HL-60/S4 treated with phorbol 12-myristate 13-acetate at 8.2 ng/mL for 4 days and 3 days (cell line): ENCODE results near the gene MATR3.
"Not testable (repeated sequence)": the region's sequence is repeated elsewhere in the genome, so short reads cannot be mapped to it uniquely, and the experiment has no call there.

Source experiments
- in situ Hi-C: fragments of 300-500 bp; cut with MboI; formaldehyde crosslinking; loops from 2 replicates; pipeline ENCODE4 v1.15.0; 2022; ENCODE audit warnings: low sequenced_read_pairs

The MATR3 gene

GRCh38 chr5:139295346-139296057 lies 2.0 kb downstream of the MATR3 start:
- in situ Hi-C loops = no loop called here

DNA sequence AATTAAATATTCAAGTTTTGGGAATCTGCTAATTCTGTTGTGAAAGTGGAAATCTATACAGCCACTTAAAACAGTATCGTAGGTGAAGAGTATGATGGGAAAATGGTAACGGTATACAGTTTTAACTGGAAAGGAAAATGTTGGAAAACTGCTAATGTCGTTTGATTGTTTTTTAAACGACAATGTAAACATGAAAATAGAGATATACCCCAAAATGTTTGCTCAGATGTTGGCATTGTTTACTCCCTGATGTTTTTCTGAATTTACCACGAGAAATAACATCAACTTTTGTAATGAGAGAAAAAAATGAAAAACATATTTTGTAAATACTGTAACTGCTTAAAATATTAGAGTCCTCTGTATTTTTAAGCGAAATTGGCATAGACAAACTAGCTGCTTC lies 2.7 kb downstream of the MATR3 start:
- in situ Hi-C loops = no loop called here

- in situ Hi-C loops = no loop called here
These were observed 3.4 kb downstream of the MATR3 start for GRCh38 chr5:139296862-139297326.

- in situ Hi-C loops = no loop called here
These were observed 4.0 kb downstream of the MATR3 start for GRCh38 chr5:139297439-139298133.

DNA sequence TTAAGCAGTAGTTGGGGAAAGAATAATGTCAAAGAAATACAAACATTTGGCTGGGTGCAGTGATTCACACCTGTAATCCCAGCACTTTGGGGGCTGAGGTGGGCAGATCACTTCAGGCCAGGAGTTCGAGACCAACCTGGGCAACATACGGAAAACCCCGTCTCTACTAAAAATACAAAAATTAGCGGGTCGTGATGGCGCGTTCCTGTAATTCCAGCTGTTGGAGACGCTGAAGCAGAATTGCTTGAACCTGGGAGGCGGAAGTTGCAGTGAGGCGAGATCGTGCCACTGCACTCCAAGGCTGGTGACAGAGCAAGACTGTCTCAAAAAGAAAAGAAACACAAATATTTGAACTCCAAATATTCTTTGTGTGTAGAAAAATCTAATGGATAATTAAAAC lies 4.7 kb downstream of the MATR3 start:
- in situ Hi-C loops = no loop called here

DNA sequence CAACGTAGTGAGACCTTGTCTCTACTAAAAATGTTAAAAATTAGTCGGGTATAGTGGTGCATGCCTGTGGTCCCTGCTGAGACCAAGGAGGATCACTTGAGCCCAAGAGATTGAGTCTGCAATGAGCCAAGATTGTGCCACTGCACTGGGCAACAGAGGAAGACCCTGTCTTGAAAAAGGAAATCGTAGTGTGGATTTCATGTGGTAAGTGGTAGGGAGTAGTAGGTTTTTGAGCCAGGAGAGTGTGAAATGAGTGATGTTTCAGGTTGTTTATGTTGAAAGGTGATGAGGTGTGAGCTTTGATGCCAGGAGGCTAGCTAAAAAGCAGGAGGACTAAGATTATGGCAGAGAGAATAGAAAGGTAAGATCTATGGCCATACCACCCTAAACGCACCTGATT lies 5.9 kb downstream of the MATR3 start:
- in situ Hi-C loops = no loop called here

DNA sequence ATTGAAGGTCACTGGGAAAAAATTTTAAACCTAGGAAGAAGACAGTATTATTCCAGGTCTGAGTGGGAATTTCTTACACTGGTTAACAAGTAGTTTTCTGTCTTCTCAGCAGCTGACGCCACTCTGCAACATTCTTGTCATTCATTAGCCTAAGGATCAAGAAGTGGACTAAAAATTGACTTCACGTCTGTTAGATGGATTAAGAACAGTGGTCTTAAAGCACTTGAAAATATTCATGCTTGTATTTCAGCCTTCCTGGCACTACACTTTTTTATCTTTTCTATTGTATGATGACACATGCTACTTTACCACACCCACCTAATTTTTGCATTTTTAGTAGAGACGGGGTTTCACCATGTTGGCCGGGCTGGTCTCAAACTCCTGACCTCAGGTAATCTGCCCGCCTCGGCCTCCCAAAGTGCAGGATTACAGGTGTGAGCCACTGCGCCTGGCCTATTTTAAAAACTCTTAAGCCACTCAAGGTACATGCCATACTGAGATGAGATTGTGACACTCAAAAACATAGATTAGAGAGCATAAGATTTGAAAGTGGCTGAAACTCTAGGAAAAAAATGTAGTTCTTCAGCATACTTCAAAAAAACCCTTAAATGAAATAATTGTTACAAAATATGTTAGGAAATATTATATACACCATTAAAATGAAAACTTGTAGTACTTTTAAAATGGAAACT lies 8.4 kb downstream of the MATR3 start:
- in situ Hi-C loops = no loop called here

GRCh38 chr5:139304391-139305324 lies 11.1 kb downstream of the MATR3 start:
- in situ Hi-C loops = no loop called here

DNA sequence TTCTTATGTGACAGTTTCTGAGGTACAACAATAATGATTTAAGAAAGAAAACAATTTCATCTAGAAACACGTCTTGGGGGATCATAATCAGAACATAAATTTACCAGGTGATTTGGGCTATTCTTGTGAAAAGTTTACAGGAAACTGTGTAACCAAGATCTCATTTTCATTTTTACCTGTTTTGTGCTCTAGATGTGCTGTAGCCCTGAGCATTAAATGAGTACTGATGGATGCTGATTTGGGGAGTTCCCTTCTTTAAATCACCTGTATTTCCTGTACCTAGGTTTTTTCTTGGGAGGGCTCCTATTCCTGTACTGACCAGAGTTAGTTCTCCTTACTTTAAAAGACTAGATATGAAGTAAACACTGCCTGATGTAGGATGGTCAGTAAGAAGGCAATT lies 12.7 kb downstream of the MATR3 start:
- in situ Hi-C loops = no loop called here

DNA sequence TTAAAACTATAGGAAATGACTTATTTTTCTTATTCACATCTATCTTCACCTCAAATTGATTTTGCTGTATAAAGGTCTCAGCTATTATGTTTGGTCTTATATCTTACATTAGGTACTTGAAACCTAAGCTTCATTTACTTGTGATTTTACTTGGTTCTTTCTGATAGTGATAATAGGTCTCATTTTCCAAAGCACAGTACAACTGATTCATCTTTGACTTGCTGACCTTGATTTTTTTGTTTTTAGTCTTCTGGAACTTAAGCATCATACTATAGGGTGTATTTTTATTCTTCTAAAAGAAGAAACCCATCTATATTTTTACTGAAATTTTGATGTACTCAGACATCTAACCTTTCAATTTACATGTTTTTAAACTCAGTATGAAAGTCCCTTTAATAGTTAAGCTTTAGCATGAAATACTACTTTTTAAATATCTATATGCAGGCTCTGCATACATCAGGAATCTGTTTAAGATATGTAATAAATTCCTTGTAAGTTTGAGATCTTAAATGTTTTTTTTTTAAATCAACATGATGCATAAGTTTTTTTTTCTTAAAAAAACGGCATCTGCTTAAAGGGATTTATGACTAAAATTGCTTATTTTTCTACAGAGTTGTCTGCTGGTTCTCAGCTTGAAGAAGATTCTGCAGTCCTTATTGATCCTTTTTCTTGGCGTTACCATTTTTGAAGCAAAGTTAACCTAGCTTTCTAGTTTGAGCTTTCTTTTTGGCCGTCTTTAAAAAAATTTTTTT lies 13.3 kb downstream of the MATR3 start:
- in situ Hi-C loops = no loop called here

DNA sequence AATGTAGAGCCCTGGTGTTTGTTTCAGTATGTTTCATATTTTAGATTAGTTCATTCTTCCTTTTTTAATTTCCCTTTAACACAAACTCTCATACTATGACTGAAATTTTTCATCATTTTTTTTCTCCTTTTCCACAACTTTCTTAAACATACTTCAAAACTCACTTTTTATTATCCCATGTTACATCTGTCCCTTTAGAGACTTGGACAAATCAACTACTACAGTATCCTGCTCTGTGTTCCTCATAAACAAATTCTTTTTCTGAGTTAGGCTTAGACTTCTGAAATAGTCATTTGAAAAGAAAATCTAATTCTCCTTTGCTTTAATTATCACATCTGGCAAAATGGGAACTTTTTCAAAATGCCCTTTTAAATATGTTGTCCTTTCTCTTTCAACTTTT lies 15.3 kb downstream of the MATR3 start:
- in situ Hi-C loops = no loop called here

- in situ Hi-C loops = not testable (repeated sequence)
These were observed 17.2 kb downstream of the MATR3 start for GRCh38 chr5:139310715-139311186.

- in situ Hi-C loops = no loop called here
These were observed 18.5 kb downstream of the MATR3 start for GRCh38 chr5:139312075-139312474.

- in situ Hi-C loops = no loop called here
These were observed 20.7 kb downstream of the MATR3 start for GRCh38 chr5:139314276-139314675.

DNA sequence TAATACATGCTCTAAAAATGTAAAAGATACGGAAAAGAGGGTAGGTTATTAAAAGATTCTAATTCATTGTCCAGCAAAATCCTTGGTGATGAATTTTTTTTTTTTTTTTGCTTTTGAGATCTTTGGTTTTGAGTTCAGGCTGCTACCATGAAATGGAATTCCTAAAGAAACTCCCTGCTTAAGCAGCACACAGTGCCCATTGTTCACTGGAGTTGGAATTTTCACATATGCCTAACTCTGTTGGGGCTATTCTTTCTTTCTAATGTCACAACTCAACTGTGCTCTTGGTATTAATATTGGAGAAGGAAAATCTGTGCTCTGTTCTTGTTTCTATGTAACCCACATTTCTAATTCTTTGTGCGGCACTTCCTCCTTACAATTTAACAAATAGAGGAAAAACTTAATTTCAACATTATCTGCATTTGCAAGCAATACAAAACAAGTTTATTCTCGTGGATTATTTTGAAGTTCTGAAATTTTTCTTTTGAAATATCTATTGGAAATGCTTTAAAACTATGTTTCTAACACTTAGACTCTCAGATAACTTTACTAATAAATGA lies 21.6 kb downstream of the MATR3 start:
- in situ Hi-C loops = no loop called here

GRCh38 chr5:139335811-139336210 lies 42.3 kb downstream of the MATR3 start:
- in situ Hi-C loops = no loop called here

DNA sequence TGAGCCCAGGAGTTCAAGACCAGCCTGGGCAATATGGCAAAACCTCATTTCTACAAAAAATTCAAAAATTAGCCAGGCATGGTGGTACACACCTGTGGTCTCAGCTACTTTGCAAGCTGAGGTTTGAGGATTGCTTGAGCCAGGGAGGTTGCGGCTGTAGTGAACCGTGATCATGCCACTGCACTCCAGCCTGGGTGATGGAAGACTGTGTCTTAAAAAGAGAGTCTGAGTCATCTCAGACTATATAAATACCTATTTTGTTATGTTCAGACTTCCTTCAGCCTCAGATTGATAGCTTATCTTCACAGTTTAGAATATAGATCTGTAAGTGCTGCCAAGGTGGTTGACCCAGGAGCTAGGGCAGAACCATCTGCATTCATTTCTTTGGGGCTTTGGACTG lies 46.5 kb downstream of the MATR3 start:
- in situ Hi-C loops = no loop called here

- in situ Hi-C loops = no loop called here
These were observed 47.7 kb downstream of the MATR3 start for GRCh38 chr5:139341187-139341688.

DNA sequence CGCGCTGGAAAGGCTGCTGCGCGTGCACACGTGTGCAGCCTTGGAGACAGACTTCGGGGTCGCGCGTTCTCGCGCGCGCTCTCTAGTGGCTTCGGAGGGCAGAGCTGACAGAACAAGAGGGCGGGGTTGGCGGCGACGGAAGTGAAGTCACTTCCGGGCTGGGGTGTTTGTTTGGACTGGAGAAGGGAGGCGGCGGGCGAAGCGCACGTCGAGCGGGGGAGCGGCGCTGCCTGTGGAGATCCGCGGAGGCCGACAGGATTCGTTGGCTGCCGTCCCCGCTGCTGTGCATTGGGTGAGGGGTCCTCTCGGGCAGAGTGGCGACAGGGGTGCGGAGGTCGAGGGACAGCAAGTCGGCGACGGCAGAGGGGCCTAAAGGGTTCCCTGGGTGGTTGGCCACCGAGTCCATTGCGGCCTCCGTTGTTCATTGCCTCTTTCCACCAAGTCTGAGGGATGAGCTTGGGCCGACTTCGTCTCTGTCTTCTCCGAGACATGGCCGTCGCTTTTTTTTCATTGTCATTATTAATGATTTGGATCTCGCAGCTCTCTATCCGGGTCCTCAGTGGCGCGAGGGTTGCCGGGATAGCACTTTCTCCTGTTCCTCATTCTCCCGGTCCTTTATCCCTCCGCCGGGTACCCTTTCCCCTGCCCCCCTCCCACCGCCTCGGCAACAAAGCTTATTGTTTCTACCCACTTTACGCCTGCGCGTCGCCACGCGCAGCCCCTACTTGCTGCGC lies 48.3 kb downstream of the MATR3 start, which contains the start of gene PAIP2:
Gene PAIP2 (plus strand): TSS at position 166 of the 734 bp plus-strand sequence. CDS start 21,931 bp downstream, outside the sequence.
- in situ Hi-C loops = no loop called here
